PC-3 (cell line): ENCODE results near the gene TAS1R3.

Experiments
- EZH2 ChIP-seq: fragments of 300-600 bp; sonication (generic); IDR thresholded peaks from one replicate; pipeline ENCODE4 v1.6.1; 2017; ENCODE audit warnings: antibody characterized with exemption, mild to moderate bottlenecking, low read length; ENCODE audit not compliant: unreplicated experiment
- EZH2phosphoT487 ChIP-seq: fragments of 300-600 bp; sonication (generic); IDR thresholded peaks from 2 replicates; pipeline ENCODE4 v1.6.1; 2018; ENCODE audit warnings: mild to moderate bottlenecking, antibody characterized with exemption, low read length, borderline replicate concordance
- TF ChIP-seq, protein P1 (sequence below): fragments of 300-600 bp; sonication (generic); conservative IDR thresholded peaks from 2 replicates; pipeline ENCODE4 v1.5.1; 2017; ENCODE audit warnings: antibody characterized with exemption, low read depth, mild to moderate bottlenecking, low read length

DNA sequence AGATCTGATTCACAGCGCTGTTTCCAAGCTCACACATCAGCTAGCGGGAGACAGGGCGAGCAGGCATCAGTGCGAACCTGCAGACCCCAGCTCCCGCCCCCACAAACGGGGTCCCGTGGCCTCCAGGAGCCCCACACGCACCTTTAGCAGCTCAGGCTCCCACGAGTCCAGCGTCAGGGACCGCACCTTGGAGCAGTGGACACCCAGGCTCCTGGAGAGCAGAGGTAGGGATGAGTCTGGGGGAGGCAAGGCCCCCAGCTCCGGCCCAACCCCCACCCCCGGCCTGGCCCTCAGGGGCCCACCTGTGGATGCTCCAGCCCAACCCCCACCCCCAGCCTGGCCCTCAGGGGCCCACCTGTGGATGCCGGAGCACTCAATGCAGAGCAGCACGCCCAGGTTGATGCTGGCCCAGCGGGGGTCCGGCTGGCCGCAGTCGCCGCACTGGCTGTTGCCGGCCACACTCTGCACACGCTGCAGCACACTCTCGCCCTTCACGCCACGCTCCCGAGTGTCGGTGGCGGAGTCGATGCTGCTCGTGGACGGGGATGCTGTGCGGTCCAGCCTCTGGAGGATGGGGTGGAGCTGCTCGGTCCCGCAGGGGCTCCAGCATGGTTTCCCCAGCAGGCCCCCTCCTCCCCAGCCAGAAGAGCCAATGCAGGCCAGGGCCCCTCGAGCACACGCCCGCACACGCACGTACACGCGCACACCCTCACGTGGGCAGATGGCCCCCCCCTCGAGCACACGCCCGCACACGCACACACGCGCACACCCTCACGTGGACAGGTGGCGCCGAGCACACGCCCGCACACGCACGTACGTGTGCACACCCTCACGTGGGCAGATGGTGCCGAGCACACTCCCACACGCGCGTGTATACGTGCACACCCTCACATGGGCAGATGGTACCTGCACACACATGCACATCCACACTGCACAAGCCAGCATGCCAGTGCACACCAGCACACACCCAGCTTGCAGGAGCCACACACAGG is 34.7 kb upstream of the TAS1R3 start:
- TF ChIP-seq, protein P1, sequence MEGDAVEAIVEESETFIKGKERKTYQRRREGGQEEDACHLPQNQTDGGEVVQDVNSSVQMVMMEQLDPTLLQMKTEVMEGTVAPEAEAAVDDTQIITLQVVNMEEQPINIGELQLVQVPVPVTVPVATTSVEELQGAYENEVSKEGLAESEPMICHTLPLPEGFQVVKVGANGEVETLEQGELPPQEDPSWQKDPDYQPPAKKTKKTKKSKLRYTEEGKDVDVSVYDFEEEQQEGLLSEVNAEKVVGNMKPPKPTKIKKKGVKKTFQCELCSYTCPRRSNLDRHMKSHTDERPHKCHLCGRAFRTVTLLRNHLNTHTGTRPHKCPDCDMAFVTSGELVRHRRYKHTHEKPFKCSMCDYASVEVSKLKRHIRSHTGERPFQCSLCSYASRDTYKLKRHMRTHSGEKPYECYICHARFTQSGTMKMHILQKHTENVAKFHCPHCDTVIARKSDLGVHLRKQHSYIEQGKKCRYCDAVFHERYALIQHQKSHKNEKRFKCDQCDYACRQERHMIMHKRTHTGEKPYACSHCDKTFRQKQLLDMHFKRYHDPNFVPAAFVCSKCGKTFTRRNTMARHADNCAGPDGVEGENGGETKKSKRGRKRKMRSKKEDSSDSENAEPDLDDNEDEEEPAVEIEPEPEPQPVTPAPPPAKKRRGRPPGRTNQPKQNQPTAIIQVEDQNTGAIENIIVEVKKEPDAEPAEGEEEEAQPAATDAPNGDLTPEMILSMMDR, result no peak
- no peak for TF ChIP-seq EZH2phosphoT487
- TF ChIP-seq EZH2, result no peak
